Right forelimb (tissue), 1 donor: ENCODE measurements around the gene CACNA1G.

Experiments
- DNase-seq: peaks from one replicate; pipeline ENCODE4 v3.0.0-alpha.2; 2018

Gene CACNA1G

GRCh38 chr17:50549256-50549941 is 11.1 kb upstream of the CACNA1G start:
- no peak for DNase-seq

GRCh38 chr17:50549969-50550368 is 10.5 kb upstream of the CACNA1G start:
- no peak for DNase-seq

GRCh38 chr17:50550661-50551432 is 9.7 kb upstream of the CACNA1G start:
- DNase-seq = peak; percentile 86

- no peak for DNase-seq
Observed at GRCh38 chr17:50551433-50551815, 9.1 kb upstream of the CACNA1G start.

GRCh38 chr17:50551884-50552283 is 8.6 kb upstream of the CACNA1G start:
- no peak for DNase-seq

- no peak for DNase-seq
Observed at GRCh38 chr17:50554201-50554600, 6.3 kb upstream of the CACNA1G start.

- DNase-seq = no peak
Observed at GRCh38 chr17:50556803-50557202, 3.7 kb upstream of the CACNA1G start.

GRCh38 chr17:50557630-50558029 is 2.9 kb upstream of the CACNA1G start:
- DNase-seq = no peak

- DNase-seq = no peak
Observed at GRCh38 chr17:50558091-50558490, 2.4 kb upstream of the CACNA1G start.

- no peak for DNase-seq
Observed at GRCh38 chr17:50558581-50558940, 2.0 kb upstream of the CACNA1G start.

GRCh38 chr17:50558941-50559614 is 1.4 kb upstream of the CACNA1G start:
- DNase-seq = no peak

- peak; percentile 83 for DNase-seq
Observed at GRCh38 chr17:50559674-50560184, 786 bp upstream of the CACNA1G start.

GRCh38 chr17:50560931-50561745 is 623 bp downstream of the CACNA1G start:
- DNase-seq = no peak

GRCh38 chr17:50561746-50562141 is 1.2 kb downstream of the CACNA1G start:
- no peak for DNase-seq

- peak; percentile 73 for DNase-seq
Observed at GRCh38 chr17:50562242-50563091, 2.0 kb downstream of the CACNA1G start.

GRCh38 chr17:50563092-50563511 is 2.6 kb downstream of the CACNA1G start:
- DNase-seq = no peak

- DNase-seq = peak; percentile 91
Observed at GRCh38 chr17:50564916-50565315, 4.4 kb downstream of the CACNA1G start.

- DNase-seq = peak; percentile 69
Observed at GRCh38 chr17:50565402-50566350, 5.2 kb downstream of the CACNA1G start.

- DNase-seq = no peak
Observed at GRCh38 chr17:50566886-50567285, 6.4 kb downstream of the CACNA1G start.

- no peak for DNase-seq
Observed at GRCh38 chr17:50568659-50569058, 8.1 kb downstream of the CACNA1G start.

- DNase-seq = no peak
Observed at GRCh38 chr17:50569592-50569991, 9.1 kb downstream of the CACNA1G start.
